ENCODE measurements around the gene PLEKHG5.

PLEKHG5 gene

GRCh38 chr1:6424619-6425593 is 66.6 kb downstream of the PLEKHG5 start, which contains the start of gene ESPN:
TSS of gene ESPN (plus strand) at chr1:6424776. CDS start at chr1:6424956, 180 bp downstream.
- Histone ChIP-seq H3K27me3 (ENCODE audit: low read depth, low read length) (peaks cover 56% of the 10 kb centered on the region), H3K36me3 (ENCODE audit: control insufficient read depth in 1 of 2, insufficient read depth in 2 of 2, low read length in 2 of 2) (no peaks in the 10 kb centered on the region), H3K4me1 (ENCODE audit: control insufficient read depth in 1 of 2, insufficient read depth in 2 of 2, low read length in 2 of 2) (peaks cover 0 to 29% of the 10 kb centered on the region in 2 donors), H3K9me3 (ENCODE audit: control insufficient read depth in 1 of 2, low read length in 2 of 2) (no peaks in the 10 kb centered on the region), H3K27ac (ENCODE audit: low read length) (no peak within 1 kb of the TSS), H3K4me3 (ENCODE audit: low read depth in 1 of 2, low read length in 2 of 2) (no peak within 1 kb of the TSS)

- H3K27ac ChIP-seq (ENCODE audit: low read length) = no peak overlapping the region
- no peaks in the 10 kb centered on the region for H3K9me3 ChIP-seq (ENCODE audit: control insufficient read depth in 1 of 2, low read length in 2 of 2)
- H3K36me3 ChIP-seq (ENCODE audit: control insufficient read depth in 1 of 2, insufficient read depth in 2 of 2, low read length in 2 of 2) = no peaks in the 10 kb centered on the region
- H3K4me3 ChIP-seq (ENCODE audit: low read depth in 1 of 2, low read length in 2 of 2) = no peak overlapping the region
- peaks cover 0 to 37% of the 10 kb centered on the region in 2 donors for H3K4me1 ChIP-seq (ENCODE audit: control insufficient read depth in 1 of 2, insufficient read depth in 2 of 2, low read length in 2 of 2)
- H3K27me3 ChIP-seq (ENCODE audit: low read depth, low read length) = peaks cover 56% of the 10 kb centered on the region
Observed at GRCh38 chr1:6424000-6424565, 67.4 kb downstream of the PLEKHG5 start.

- no peaks in the 10 kb centered on the region for H3K36me3 ChIP-seq (ENCODE audit: control insufficient read depth in 1 of 2, insufficient read depth in 2 of 2, low read length in 2 of 2)
- H3K27me3 ChIP-seq (ENCODE audit: low read depth, low read length) = peaks cover 56% of the 10 kb centered on the region
- no peaks in the 10 kb centered on the region for H3K9me3 ChIP-seq (ENCODE audit: control insufficient read depth in 1 of 2, low read length in 2 of 2)
- H3K27ac ChIP-seq (ENCODE audit: low read length) = no peak overlapping the region
- no peak overlapping the region for H3K4me3 ChIP-seq (ENCODE audit: low read depth in 1 of 2, low read length in 2 of 2)
- peaks cover 0 to 44% of the 10 kb centered on the region in 2 donors for H3K4me1 ChIP-seq (ENCODE audit: control insufficient read depth in 1 of 2, insufficient read depth in 2 of 2, low read length in 2 of 2)
Observed at GRCh38 chr1:6423321-6423999, 68.0 kb downstream of the PLEKHG5 start.

GRCh38 chr1:6421266-6421665 is 70.2 kb downstream of the PLEKHG5 start:
- Histone ChIP-seq H3K27ac (ENCODE audit: low read length) (no peak overlapping the region), H3K9me3 (ENCODE audit: control insufficient read depth in 1 of 2, low read length in 2 of 2) (no peaks in the 10 kb centered on the region), H3K4me1 (ENCODE audit: control insufficient read depth in 1 of 2, insufficient read depth in 2 of 2, low read length in 2 of 2) (peaks cover 0 to 44% of the 10 kb centered on the region in 2 donors), H3K36me3 (ENCODE audit: control insufficient read depth in 1 of 2, insufficient read depth in 2 of 2, low read length in 2 of 2) (no peaks in the 10 kb centered on the region), H3K4me3 (ENCODE audit: low read depth in 1 of 2, low read length in 2 of 2) (no peak overlapping the region), H3K27me3 (ENCODE audit: low read depth, low read length) (peaks cover 68% of the 10 kb centered on the region)

- H3K27me3 ChIP-seq (ENCODE audit: low read depth, low read length) = peaks cover 68% of the 10 kb centered on the region
- H3K4me1 ChIP-seq (ENCODE audit: control insufficient read depth in 1 of 2, insufficient read depth in 2 of 2, low read length in 2 of 2) = peaks cover 0 to 44% of the 10 kb centered on the region in 2 donors
- H3K4me3 ChIP-seq (ENCODE audit: low read depth in 1 of 2, low read length in 2 of 2) = peak overlapping the region in 1 of 2 donors; percentile 55
- no peaks in the 10 kb centered on the region for H3K36me3 ChIP-seq (ENCODE audit: control insufficient read depth in 1 of 2, insufficient read depth in 2 of 2, low read length in 2 of 2)
- no peaks in the 10 kb centered on the region for H3K9me3 ChIP-seq (ENCODE audit: control insufficient read depth in 1 of 2, low read length in 2 of 2)
- no peak overlapping the region for H3K27ac ChIP-seq (ENCODE audit: low read length)
Observed at GRCh38 chr1:6420454-6421042, 70.9 kb downstream of the PLEKHG5 start.

GRCh38 chr1:6419804-6420453 is 71.5 kb downstream of the PLEKHG5 start, which contains the start of gene HES2:
TSS of gene HES2 (minus strand) at chr1:6419919. CDS start at chr1:6419820, 99 bp downstream.
- Histone ChIP-seq H3K36me3 (ENCODE audit: control insufficient read depth in 1 of 2, insufficient read depth in 2 of 2, low read length in 2 of 2) (no peaks in the 10 kb centered on the region), H3K4me1 (ENCODE audit: control insufficient read depth in 1 of 2, insufficient read depth in 2 of 2, low read length in 2 of 2) (peaks cover 0 to 41% of the 10 kb centered on the region in 2 donors), H3K27ac (ENCODE audit: low read length) (no peak within 1 kb of the TSS), H3K27me3 (ENCODE audit: low read depth, low read length) (peaks cover 68% of the 10 kb centered on the region), H3K4me3 (ENCODE audit: low read depth in 1 of 2, low read length in 2 of 2) (peak within 1 kb of the TSS in 1 of 2 donors; percentile 55), H3K9me3 (ENCODE audit: control insufficient read depth in 1 of 2, low read length in 2 of 2) (no peaks in the 10 kb centered on the region)

GRCh38 chr1:6419397-6419803 is 72.1 kb downstream of the PLEKHG5 start:
- H3K9me3 ChIP-seq (ENCODE audit: control insufficient read depth in 1 of 2, low read length in 2 of 2) = no peaks in the 10 kb centered on the region
- peaks cover 0 to 38% of the 10 kb centered on the region in 2 donors for H3K4me1 ChIP-seq (ENCODE audit: control insufficient read depth in 1 of 2, insufficient read depth in 2 of 2, low read length in 2 of 2)
- H3K27ac ChIP-seq (ENCODE audit: low read length) = no peak overlapping the region
- H3K27me3 ChIP-seq (ENCODE audit: low read depth, low read length) = peaks cover 67% of the 10 kb centered on the region
- no peaks in the 10 kb centered on the region for H3K36me3 ChIP-seq (ENCODE audit: control insufficient read depth in 1 of 2, insufficient read depth in 2 of 2, low read length in 2 of 2)
- peak overlapping the region in 1 of 2 donors; percentile 55 for H3K4me3 ChIP-seq (ENCODE audit: low read depth in 1 of 2, low read length in 2 of 2)

- Histone ChIP-seq H3K27ac (ENCODE audit: low read length) (no peak overlapping the region), H3K9me3 (ENCODE audit: control insufficient read depth in 1 of 2, low read length in 2 of 2) (no peaks in the 10 kb centered on the region), H3K27me3 (ENCODE audit: low read depth, low read length) (peaks cover 61% of the 10 kb centered on the region)
Observed at GRCh38 chr1:6418668-6419396, 72.6 kb downstream of the PLEKHG5 start.

GRCh38 chr1:6417961-6418667 is 73.4 kb downstream of the PLEKHG5 start:
- Histone ChIP-seq H3K4me1 (ENCODE audit: control insufficient read depth in 1 of 2, insufficient read depth in 2 of 2, low read length in 2 of 2) (peaks cover 0 to 26% of the 10 kb centered on the region in 2 donors), H3K27me3 (ENCODE audit: low read depth, low read length) (peaks cover 54% of the 10 kb centered on the region), H3K36me3 (ENCODE audit: control insufficient read depth in 1 of 2, insufficient read depth in 2 of 2, low read length in 2 of 2) (no peaks in the 10 kb centered on the region), H3K9me3 (ENCODE audit: control insufficient read depth in 1 of 2, low read length in 2 of 2) (no peaks in the 10 kb centered on the region), H3K4me3 (ENCODE audit: low read depth in 1 of 2, low read length in 2 of 2) (no peak overlapping the region), H3K27ac (ENCODE audit: low read length) (no peak overlapping the region)

More at GRCh38 chr1:6418668-6419396, 72.6 kb downstream of the PLEKHG5 start:
- peaks cover 0 to 33% of the 10 kb centered on the region in 2 donors for H3K4me1 ChIP-seq (ENCODE audit: control insufficient read depth in 1 of 2, insufficient read depth in 2 of 2, low read length in 2 of 2)
- H3K36me3 ChIP-seq (ENCODE audit: control insufficient read depth in 1 of 2, insufficient read depth in 2 of 2, low read length in 2 of 2) = no peaks in the 10 kb centered on the region
- peak overlapping the region in 1 of 2 donors; percentile 55 for H3K4me3 ChIP-seq (ENCODE audit: low read depth in 1 of 2, low read length in 2 of 2)
